ENCODE data around the gene NEURL1. TPM values are rescaled to one million over a fixed set of nuclear protein-coding genes. Genes with fewer than 3 reads are reported as not detected.

Gene NEURL1
- total RNA-seq, 4 donors from 2014 or later = 0.39 to 0.63 (median 0.46) TPM

DNA sequence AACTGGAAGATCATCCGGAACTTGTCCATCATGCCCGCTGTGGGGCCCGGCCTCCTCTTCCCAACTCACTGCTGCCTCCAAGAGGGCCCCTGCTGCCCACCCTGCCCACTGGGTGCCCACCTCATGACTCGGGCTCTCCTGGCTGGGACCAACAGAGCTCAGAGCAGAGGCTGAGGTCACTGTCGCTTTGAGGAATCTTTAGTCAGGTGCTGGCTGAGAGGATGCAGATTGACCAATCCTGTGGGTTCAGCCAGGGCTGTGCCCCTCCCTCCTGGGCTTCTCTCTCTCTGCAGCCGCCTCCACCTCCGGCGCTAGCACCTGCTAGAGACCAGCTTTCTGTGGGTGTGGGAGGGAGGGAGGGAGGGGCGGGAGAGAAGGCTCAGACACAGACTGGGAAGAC is 34.8 kb upstream of the NEURL1 start, which contains the start of gene CALHM1:
Gene CALHM1, minus strand, starts transcription at position 181 of the 400 bp plus-strand sequence. Its CDS starts 149 bp downstream, at position 32.
- Histone ChIP-seq H3K36me3 (no peaks in the 10 kb centered on the region), H3K27ac (replicated peaks in 1 of 4) (no peak within 1 kb of the TSS), H3K9me3 (no peaks in the 10 kb centered on the region), H3K27me3 (no peaks in the 10 kb centered on the region), H3K4me1 (no peaks in the 10 kb centered on the region), H3K4me3 (no peak within 1 kb of the TSS)
- intact Hi-C loops (cut with DNase I) = no loop called here
- 66% methylated on average over 2 of the region's 9 CpGs for WGBS
- no peak for TF ChIP-seq EP300 (IDR thresholded peaks at IDR 0.05)
- TF ChIP-seq, protein P1, sequence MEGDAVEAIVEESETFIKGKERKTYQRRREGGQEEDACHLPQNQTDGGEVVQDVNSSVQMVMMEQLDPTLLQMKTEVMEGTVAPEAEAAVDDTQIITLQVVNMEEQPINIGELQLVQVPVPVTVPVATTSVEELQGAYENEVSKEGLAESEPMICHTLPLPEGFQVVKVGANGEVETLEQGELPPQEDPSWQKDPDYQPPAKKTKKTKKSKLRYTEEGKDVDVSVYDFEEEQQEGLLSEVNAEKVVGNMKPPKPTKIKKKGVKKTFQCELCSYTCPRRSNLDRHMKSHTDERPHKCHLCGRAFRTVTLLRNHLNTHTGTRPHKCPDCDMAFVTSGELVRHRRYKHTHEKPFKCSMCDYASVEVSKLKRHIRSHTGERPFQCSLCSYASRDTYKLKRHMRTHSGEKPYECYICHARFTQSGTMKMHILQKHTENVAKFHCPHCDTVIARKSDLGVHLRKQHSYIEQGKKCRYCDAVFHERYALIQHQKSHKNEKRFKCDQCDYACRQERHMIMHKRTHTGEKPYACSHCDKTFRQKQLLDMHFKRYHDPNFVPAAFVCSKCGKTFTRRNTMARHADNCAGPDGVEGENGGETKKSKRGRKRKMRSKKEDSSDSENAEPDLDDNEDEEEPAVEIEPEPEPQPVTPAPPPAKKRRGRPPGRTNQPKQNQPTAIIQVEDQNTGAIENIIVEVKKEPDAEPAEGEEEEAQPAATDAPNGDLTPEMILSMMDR (IDR thresholded peaks at IDR 0.05) = no peak
- no peak for TF ChIP-seq POLR2A (IDR thresholded peaks at IDR 0.05; ENCODE audit: low read depth)
- TF ChIP-seq POLR2AphosphoS5 (IDR thresholded peaks at IDR 0.05) = no peak
- no peak for DNase-seq (ENCODE audit: extremely low spot score)

DNA sequence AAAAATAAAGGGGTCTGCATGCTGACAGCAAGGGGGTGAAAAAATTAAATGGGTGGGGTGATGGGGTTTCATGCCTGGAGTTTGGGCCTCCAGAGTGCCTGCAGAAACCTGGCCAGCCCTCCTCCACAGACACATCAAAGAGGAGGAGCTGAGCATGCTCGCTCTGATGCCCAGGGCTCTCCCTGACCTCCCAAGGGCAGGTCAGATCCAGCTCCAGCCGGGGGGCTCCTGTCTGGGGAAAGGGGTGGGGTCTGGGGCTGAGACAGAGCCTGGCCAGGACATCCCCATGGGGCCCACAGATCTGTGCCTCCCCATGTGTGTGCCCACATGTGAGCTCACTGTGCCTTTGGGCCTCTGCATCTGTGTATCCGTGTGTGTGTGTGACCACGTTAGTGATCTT is 33.9 kb upstream of the NEURL1 start:
- H3K36me3 ChIP-seq = no peaks in the 10 kb centered on the region
- H3K4me3 ChIP-seq = no peak overlapping the region
- intact Hi-C loops (cut with DNase I) = no loop called here
- H3K9me3 ChIP-seq = no peaks in the 10 kb centered on the region
- WGBS = 67% methylated on average over 1 of the region's 4 CpGs
- H3K27me3 ChIP-seq = no peaks in the 10 kb centered on the region
- TF ChIP-seq EP300 (IDR thresholded peaks at IDR 0.05) (no peak), POLR2AphosphoS5 (IDR thresholded peaks at IDR 0.05) (no peak), POLR2A (IDR thresholded peaks at IDR 0.05; ENCODE audit: low read depth) (no peak)
- TF ChIP-seq, protein P1 (IDR thresholded peaks at IDR 0.05) = no peak
- DNase-seq (ENCODE audit: extremely low spot score) = no peak
- no peak overlapping the region for H3K27ac ChIP-seq (replicated peaks in 1 of 4)
- H3K4me1 ChIP-seq = no peaks in the 10 kb centered on the region

DNA sequence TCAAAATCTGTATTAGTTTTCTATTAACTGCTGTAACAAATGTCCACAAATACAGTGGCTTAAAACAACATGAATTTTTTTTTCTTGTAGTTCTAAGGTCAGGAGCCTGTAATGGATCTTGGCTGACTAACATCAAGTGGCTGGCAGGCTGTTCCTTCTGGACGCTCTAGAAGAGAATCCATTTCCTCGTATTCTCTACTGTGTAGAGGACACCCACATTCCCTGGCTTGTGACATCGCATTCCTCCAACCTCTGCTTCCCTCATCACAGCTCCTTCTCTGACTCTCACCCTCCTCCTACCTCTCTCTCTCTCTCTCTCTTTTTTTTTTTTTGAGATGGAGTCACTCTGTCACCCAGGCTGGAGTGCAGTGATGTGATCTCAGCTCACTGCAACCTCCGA is 30.0 kb upstream of the NEURL1 start:
- DNase-seq (ENCODE audit: extremely low spot score) = no peak
- intact Hi-C loops (cut with DNase I) = no loop called here
- Histone ChIP-seq H3K27me3 (no peaks in the 10 kb centered on the region), H3K9me3 (no peaks in the 10 kb centered on the region), H3K4me3 (no peak overlapping the region), H3K27ac (replicated peaks in 1 of 4) (no peak overlapping the region), H3K4me1 (no peaks in the 10 kb centered on the region), H3K36me3 (no peaks in the 10 kb centered on the region)
- TF ChIP-seq EP300 (IDR thresholded peaks at IDR 0.05) = no peak
- TF ChIP-seq POLR2A (IDR thresholded peaks at IDR 0.05; ENCODE audit: low read depth) = no peak
- TF ChIP-seq, protein P1 (IDR thresholded peaks at IDR 0.05) = no peak
- no peak for TF ChIP-seq POLR2AphosphoS5 (IDR thresholded peaks at IDR 0.05)
- WGBS = 80% methylated on average over 4 of the region's 4 CpGs

GRCh38 chr10:103465411-103466179 is 27.9 kb upstream of the NEURL1 start:
- WGBS = 78% methylated on average over 14 of the region's 14 CpGs
- Histone ChIP-seq H3K4me3 (no peak overlapping the region), H3K36me3 (no peaks in the 10 kb centered on the region), H3K9me3 (no peaks in the 10 kb centered on the region), H3K4me1 (peaks cover 0 to under 1% (median 0%) of the 10 kb centered on the region in 4 donors), H3K27me3 (no peaks in the 10 kb centered on the region), H3K27ac (replicated peaks in 1 of 4) (no peak overlapping the region)
- intact Hi-C loops (cut with DNase I) = no loop called here
- DNase-seq (ENCODE audit: extremely low spot score) = no peak
- no peak for TF ChIP-seq POLR2A (IDR thresholded peaks at IDR 0.05; ENCODE audit: low read depth)
- TF ChIP-seq, protein P1 (IDR thresholded peaks at IDR 0.05) = no peak
- TF ChIP-seq POLR2AphosphoS5 (IDR thresholded peaks at IDR 0.05) = no peak

Measured in esophagus muscularis mucosa (tissue), 4 donors.